GM21737 (cell line): ENCODE data around the gene RGS2.

Source experiments
- ATAC-seq: cut with Tn5 transposase; IDR thresholded peaks from one replicate; pipeline ENCODE4 v1.9.1; 2021; ENCODE audit warnings: mild to moderate bottlenecking, moderate library complexity; ENCODE audit not compliant: unreplicated experiment

The RGS2 gene

DNA sequence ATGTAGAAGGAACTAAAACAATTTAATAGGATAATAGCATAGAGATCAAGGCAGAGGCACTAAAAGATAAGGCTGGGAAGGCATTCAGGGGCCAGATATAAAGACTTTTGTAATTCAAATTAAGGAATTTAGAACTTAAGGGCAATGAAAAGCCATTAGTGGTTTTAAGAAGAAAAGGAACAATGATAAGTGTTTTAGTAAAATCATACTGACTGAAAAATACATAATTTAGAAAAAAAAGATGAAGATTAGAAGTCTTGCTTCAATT is 14.1 kb upstream of the RGS2 start:
- ATAC-seq: no peak

DNA sequence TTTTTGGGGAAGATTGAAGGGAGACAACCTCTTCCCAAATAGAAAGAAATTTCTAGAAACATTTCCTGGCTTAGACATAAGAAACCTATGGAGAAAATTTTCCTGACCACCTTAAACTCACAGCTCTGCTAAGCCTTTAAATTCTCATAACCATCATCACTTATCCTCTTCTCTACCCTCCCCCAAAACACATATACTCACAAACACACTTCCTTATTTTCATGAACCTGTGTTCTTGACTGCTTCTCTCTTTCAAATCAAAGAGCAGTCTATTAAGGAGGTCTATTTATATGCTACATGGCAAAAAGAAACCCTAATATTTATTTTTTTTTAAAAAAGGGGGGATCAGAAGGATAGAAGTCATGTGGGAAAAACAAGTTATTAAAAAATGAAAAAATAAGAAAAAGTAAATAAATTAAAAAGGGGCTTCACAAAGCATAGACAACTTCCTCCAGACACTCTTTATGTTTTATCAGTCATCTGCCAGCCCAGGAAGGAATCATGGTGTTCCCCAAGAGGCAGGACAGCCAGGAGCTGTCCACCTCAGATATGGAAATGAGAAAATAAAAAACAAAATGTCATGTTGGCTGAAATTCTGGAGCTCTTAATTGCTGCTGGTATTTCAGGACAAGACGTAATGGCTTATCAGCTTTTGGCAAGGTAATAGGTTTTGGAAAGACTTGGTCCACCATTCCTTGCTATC is 12.8 kb upstream of the RGS2 start:
- no peak for ATAC-seq

DNA sequence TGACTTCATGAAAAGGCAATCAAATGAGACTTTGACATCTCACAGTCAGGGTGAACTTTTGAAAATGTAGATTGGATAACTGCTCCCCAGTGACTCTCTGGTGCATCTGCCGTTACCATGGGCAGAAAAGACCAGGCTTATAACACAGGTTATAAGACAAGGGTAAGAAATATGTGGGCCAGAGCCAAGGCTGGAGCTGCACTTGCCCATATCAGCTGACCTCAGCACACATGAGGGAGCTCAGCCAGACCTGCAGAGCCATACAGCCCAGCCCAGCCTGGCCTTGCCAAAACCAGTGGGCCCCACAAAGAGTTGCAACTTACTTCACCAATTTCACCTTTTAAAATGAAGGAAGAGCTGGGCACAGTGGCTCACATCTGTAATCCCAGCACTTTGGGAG is 11.7 kb upstream of the RGS2 start:
- no peak for ATAC-seq

DNA sequence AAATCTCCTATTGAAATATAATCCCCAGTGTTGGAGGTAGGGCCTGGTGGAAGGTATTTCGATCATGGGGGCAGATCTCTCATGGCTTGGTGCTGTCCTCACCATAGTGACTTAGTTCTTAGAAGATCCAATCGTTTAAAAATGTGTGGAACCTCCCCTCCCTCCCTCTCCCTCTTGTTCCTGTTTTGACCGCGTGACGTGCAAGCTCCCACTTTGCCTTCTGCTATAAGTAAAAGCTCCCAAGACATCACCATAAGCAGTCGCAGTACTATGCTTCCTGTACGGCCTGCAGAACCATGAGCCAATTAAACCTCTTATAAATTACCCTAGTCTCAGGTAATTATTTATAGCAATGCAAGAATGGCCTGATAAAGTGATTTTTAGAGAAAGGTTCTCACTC is 10.9 kb upstream of the RGS2 start:
- no peak for ATAC-seq

DNA sequence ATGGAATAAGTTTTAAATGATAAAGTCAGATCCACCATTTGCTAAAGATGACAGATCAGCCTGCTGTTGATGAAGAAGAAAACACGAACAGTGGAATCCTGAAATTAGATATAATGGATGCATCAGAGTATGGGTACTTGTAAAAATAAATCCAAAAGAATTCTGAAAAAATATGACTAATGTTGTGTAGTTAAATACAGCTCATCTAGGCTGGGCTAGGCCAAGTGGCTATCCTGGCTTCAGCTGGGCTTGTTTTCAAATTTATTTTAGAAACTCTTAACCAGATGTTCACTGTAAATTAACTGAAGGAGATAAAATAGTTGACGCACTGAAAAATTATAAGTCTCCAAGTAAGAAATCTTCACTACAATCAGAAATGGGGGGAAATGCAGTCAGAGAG is 7.4 kb upstream of the RGS2 start:
- no peak for ATAC-seq

DNA sequence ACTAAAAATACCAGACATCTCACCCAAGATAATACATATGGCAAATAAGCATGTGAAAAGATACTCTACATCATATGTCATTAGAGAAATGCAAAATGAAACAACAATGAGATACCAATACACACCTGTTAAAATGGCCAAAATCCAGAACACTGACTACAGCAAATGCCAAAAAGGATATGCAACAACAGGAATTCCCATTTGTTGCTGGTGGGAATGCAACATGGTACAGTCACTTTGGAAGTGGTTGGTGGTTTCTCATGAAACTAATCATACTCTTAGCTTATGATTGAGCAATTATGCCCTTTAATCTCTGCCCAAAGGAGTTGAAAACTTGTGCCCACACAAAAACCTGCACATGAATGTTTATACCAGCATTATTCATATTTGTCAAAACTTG is 6.4 kb upstream of the RGS2 start:
- no peak for ATAC-seq

DNA sequence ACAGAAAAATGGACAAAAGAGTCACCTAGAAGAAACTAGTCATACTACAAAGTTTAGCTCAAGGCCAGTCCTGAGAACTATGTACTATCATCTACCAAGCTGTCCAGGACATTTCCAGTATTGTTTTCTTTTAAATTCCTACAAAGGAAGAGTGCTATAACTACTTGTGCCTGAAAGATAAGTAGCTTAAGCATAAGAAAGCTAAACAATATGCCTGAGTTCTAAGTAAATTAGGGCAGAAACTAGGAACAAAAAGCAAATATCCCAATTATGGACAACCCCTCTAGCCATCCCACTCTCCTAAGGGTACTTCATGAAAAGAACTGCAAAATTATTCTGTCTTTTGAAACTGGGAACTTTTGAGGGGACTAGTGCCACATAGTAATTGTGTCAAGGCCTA is 5.3 kb upstream of the RGS2 start:
- ATAC-seq: no peak

DNA sequence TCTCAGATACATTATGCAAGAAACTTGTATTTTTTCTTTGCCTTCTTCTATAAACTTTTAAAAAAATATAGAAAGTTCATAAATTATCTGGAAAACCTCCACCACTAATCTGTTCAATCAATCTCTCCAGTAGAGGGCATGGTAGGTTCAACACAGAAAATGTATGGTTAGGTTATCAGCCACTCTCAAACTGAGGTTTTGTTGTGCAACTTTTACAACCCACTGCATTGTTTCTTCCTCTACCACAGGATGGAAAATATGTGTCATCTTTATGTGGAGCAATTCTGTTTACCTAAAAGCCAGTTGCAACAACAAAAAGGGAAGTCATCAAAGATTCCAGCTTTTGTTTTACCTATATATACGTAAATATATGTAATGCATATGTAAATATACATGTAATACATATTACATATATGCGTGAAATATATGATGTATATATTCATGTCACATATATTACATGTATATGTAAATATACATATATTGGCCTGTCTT is 3.0 kb upstream of the RGS2 start:
- peak; percentile 29 for ATAC-seq

DNA sequence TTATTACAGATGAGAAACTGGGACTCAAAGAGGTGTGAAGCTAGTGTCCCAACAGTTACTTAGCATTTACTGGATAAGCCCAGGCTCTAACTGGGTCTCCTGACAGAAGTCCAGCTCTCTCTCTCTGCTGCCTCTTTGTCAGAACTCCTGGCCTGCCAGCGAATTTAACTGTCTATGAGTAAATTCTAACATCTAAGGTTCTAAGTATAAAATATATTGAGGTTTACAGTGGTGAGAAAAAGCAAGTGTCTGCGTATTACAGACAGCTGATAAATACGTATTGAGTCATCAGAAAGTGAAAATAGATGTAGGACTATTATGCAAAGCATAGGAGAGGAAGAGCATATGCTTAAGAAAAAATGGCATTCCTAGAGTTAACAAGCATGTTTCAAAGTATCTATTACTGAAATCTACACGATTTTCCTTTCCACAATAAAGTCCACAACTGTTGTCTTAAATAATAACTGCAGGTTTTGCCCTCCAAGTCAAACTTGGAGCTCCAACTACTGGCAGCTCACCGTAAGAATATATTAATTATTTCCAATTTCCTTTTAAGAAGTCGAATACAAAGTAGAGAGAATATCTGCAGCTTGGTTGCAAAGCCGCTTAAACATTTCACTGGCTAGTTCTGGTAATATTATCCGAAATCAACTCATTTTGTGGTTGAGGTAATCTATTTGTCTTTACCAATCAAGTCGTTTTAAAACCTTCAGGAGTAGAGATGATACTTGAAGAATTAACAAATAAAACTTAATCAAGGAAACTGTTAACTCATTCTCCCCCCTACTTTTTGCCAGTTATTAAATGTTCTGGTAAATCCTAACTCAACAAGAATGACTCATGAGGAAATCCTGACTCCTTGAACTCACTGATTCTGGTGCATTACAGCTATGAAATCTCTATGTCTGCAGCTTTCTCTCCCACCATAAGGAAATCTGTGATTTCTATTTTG is 1.4 kb upstream of the RGS2 start:
- ATAC-seq: peak; percentile 24

DNA sequence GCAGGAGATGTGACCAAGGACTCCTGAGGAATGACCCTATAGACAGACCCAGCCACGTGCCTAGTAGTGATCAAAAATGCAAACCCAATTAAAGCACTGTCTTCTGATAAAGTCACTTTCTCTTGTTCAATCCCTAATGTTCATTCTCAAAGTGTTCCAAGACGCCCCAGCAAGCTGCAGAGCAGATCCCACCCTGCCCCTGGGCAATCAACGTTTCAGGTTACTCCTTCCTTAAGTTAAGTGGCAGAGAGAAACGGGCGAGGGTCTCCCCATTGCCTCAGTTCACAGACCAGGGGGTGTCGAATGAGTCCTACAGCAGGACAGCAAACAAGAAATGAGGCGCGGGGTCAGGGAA is 699 bp upstream of the RGS2 start:
- no peak for ATAC-seq

DNA sequence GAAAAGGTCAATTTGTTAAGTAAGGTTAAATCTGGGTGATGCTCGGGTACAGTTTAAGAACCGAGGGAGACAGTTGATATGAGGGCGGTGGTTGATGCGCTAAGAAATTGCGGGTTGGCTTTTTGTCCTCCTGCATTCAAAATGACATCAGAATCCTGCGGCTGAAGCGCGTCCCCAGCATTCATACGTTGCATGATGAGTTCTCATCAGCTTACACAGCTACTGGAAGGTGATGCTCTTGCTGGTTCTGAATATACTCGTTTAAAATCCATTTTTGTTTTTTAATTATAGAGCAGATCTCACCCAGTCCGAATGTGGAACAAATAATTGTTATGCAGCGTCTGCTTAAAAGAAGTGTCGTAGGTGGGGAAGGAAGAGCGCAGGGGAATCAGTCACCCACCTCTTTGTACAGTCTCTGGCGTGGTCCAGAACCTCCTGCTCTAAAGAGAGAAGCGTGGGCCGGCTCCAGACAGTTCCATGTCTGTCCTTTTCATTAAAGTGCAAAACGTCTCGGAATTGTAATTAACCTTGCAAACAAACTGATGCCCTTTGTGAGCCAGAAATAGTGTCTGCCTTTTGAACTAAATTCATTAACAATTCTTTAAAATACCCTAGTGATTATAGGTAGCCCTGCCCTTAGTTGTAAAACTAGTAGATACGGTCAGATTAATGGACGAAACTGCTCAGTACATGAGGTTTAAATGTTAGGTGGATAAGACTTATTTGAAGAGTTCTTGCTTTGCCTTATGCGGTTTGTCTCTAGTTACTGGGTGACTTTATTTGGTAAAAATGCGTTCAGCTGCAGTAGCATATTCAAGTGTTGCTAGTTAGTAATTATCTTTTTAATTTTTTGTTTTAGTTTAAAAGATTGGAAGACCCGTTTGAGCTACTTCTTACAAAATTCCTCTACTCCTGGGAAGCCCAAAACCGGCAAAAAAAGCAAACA is 741 bp downstream of the RGS2 start:
- no peak for ATAC-seq

DNA sequence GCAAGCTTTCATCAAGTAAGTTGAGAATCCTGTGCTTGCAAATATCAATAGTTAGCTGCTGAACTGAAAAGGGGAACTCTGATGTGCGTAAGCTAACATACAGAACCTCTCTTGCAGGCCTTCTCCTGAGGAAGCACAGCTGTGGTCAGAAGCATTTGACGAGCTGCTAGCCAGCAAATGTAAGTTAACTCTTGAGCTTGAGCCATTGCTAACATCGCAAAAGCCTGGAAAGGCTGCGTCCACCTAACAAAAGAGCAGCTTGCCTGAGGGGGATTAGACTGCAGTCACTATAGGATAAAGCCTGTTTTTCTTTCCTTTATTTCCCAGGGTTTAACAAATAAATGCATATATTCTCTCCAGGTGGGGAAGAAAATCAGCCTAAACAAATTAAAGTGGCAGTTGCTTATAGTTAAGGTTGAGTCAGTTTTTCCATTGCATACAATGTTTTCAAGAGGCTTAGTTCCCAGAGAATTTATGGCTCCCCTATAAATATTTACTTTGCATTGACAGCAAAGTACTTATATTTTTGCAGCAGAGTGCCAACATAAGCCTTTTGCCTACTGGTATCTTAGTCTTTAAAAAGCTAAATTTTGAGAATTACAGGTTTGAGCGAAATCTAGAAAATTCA is 1.5 kb downstream of the RGS2 start:
- peak; percentile 26 for ATAC-seq

DNA sequence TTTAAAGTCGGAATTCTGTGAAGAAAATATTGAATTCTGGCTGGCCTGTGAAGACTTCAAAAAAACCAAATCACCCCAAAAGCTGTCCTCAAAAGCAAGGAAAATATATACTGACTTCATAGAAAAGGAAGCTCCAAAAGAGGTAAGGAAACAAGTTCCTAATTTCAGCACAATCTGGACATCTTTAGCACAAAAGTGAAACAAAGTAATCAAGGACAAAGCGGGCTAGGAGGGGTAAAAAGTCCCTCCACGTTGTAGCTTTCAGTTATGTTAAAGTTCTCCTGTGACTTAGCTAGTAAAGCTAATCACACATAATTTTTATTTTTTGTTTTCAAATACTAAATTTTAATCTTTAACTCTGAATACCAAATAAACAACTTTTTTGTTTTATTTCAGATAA is 2.2 kb downstream of the RGS2 start:
- no peak for ATAC-seq

DNA sequence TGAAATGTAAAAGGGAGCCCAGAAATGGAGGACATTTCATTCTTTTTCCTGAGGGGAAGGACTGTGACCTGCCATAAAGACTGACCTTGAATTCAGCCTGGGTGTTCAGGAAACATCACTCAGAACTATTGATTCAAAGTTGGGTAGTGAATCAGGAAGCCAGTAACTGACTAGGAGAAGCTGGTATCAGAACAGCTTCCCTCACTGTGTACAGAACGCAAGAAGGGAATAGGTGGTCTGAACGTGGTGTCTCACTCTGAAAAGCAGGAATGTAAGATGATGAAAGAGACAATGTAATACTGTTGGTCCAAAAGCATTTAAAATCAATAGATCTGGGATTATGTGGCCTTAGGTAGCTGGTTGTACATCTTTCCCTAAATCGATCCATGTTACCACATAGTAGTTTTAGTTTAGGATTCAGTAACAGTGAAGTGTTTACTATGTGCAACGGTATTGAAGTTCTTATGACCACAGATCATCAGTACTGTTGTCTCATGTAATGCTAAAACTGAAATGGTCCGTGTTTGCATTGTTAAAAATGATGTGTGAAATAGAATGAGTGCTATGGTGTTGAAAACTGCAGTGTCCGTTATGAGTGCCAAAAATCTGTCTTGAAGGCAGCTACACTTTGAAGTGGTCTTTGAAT is 2.9 kb downstream of the RGS2 start:
- no peak for ATAC-seq

DNA sequence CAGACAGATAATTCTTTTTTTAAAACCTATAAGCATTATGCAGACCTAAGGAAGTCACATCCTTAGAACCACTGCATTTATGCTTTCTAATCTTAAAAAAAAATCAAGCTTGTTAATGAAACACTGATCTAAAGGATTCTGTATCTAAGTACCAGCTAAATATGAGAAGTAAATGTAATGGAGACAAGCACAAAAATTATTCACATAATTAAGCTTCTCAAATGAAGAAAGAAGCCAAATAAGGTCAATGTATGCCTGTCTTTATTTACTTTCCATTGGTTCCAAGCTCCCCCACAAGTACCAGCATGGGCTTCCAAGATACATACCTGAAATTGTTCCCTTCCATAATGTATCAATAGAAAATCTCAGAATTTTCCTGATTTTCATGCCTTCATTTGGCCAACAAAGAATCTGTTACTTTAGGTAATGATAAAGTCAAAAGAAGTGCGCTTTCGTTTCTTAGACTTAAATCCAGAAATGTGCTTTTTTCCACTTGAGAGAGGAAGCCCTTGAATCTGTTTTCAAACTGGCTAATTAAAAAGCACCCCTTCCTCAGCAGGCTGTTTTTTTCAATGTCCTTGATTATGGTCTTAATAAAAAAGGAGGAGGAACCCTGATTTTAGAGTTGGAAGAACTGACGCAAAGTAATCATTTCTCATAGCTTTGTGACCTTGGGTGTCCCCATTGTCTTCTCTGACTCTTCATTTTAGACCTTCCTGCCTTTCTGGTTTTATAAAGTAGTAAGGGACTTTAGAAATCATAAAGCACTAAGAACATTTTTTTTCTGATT is 3.8 kb downstream of the RGS2 start:
- ATAC-seq: no peak

DNA sequence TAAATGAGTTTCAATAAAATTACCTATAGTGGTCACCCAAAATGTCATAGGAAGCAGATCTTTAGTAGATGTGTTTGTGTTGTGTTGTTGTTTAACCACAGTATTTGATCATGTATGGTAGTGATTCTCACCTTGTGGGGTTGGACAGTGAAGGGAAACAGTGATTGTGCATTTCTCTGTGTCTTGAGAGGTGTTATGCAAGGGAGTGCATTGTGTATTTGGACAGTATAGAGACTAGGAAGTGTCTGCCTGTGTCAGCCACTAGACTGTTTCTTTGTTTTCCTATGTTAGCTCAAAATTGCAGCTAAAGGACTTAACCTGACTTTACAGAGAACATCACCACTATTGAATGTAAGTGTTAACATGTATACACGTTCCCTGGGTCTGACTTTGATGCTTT is 6.0 kb downstream of the RGS2 start:
- no peak for ATAC-seq

DNA sequence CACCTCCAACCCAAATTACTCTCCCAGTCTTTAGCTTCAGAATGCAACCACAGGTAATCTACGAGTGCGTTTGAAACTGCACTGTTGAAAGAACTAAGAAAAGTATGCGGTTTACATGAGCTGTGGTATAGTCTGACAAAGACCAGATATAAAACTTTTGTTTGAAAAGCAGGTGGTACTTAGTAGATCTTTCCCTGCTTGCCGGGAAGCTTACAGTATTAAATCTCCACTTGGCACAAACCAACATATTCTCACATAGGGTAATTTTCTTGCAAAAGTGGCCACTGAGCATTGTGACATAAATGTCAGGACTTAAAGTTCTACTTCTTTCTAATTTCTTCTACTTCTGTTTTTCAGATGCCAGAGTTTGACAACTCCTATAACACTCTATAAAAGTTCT is 8.4 kb downstream of the RGS2 start:
- no peak for ATAC-seq

DNA sequence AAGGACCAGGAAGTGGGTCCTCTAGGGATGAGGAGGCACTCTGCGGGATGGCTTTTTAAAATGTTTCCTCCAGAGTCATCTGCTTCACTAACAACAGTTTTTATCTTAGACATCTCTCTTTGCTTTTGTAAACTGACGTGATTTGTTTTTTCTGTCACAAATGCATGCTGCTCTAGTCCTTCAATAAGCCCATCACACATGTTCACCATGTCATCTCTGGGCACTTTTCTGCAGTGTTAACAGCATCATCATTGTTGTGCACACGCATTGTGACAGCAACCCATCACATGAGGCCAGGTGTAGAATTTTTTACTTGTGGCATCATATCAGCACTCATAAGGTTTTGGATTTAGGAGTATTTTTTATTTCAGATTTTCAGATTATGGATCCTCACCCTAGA is 12.5 kb downstream of the RGS2 start:
- ATAC-seq: no peak

DNA sequence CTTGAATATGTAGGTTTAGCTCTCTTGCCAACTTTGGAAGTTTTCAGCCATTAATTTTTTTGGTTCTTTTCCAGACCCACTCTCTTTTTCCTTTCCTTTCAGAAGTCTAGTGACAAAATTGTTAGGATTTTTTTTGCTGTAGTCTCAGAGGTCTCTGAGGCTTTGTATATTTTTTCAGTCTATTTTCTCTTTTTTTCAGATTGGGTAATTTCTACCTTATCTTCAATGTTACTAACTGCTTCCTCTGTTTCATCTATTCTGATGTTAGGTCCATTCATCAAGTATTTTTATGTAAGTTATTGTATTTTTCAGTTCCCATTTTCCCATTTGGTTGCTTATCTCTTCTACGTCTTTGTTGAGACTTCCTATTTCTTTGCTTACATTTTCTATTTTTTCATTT is 15.7 kb downstream of the RGS2 start:
- no peak for ATAC-seq
